LNCAP (cell line): Measurements from ENCODE around the gene PHOSPHO2.

Experiments used
- TF ChIP-seq, protein P1 (sequence below): fragments of 450-650 bp; IDR thresholded peaks from 2 replicates; pipeline ENCODE4 v1.5.1; 2017; ENCODE audit warnings: mild to moderate bottlenecking

The PHOSPHO2 gene

DNA sequence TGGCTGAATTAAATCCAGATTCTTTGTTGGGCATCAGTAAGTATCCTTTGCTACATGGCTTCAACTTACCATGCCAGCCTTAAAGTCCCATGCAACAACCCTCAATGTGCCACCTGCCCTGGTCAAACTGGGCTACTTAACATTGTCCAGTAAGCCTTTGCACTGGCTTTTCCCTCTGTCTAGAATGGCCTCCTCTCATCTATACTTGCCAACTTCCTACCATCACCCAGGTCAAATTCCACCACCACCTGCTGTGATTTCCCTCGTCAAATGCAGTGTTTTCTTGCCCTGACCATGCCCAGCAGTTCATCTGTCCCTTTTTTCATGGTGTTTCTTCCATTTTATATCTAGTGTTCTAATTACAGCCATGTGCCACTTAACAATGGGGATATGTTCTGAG is 45.1 kb downstream of the PHOSPHO2 start:
- TF ChIP-seq, protein P1, sequence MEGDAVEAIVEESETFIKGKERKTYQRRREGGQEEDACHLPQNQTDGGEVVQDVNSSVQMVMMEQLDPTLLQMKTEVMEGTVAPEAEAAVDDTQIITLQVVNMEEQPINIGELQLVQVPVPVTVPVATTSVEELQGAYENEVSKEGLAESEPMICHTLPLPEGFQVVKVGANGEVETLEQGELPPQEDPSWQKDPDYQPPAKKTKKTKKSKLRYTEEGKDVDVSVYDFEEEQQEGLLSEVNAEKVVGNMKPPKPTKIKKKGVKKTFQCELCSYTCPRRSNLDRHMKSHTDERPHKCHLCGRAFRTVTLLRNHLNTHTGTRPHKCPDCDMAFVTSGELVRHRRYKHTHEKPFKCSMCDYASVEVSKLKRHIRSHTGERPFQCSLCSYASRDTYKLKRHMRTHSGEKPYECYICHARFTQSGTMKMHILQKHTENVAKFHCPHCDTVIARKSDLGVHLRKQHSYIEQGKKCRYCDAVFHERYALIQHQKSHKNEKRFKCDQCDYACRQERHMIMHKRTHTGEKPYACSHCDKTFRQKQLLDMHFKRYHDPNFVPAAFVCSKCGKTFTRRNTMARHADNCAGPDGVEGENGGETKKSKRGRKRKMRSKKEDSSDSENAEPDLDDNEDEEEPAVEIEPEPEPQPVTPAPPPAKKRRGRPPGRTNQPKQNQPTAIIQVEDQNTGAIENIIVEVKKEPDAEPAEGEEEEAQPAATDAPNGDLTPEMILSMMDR = no peak

DNA sequence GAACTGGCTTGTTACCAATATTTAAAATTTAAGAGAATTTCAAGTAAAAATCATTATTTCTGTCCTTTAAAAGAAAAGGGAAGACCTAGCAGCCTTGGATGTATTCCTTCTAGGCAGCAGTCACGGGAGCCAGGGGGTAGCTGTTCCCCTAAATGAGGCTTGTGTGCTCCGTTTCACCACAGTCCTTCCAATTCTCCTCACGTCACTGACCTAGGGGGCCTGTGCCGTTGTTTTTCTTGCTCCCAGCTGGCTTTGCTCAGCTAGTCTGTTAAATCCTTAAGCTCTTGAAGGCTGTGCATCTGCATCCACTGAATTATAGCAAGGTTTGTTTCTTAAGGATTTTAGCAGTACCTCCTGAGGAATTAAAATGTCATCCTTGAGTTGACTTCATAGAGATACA is 49.3 kb downstream of the PHOSPHO2 start:
- TF ChIP-seq, protein P1 = no peak

DNA sequence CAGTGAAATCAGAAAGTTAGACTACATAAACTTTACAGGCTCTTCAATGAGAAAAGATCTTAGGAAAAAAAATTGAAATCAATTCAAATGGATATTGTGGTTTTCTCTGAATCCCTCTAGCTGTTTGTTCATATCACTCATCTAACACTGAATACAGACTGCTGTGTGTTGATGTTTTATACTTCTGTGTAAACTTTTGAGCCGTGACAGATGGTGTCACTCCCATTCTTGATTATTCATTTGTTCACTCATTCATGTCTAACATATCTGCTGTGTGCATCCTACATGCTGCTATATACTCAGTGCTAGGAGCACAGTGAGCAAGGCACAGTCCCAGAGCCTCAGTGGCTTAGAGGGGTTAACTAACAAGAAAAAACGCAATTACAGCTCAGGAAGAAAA is 52.0 kb downstream of the PHOSPHO2 start:
- TF ChIP-seq, protein P1 = no peak

DNA sequence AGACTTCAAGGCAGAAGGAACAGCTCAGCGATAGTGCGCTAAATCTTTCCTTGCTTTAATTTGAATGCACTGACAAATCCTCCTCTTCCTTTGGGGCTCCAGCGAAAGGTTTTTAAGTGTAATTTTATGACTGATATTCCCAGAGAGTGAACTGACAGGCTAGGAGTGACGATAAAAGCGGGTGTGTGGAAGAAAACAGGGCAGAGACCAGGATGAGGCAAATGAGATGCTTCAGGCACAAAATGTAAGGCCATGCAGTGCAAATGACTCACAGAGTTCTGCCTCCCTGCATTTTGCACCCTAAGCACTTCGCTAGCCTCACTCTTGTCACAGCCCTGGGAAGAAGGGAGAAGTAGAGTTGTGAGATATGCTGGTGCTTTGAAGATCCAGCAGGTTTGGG is 54.0 kb downstream of the PHOSPHO2 start:
- TF ChIP-seq, protein P1 = no peak
